Lung (tissue), 12 donors: Measurements from ENCODE around the gene GFRA3. TPM values are rescaled to one million over a fixed set of nuclear protein-coding genes. Genes with fewer than 3 reads are reported as not detected.
A peak's percentile ranks its signal among the peaks of the same experiment; 100 is the strongest.

ENCODE experiments used
- ATAC-seq: fragments of 200-7000 bp; cut with Tn5 transposase; one replicate; pipeline ENCODE4 v1.9.1; 2020; ENCODE audit warnings: moderate number of reproducible peaks; ENCODE audit not compliant: insufficient read depth, low FRiP score
- DNase-seq, 3 donors: peaks; one replicate each; pipeline ENCODE4 v3.0.0-alpha.2; 2013 to 2017
- H3K27ac ChIP-seq, 2 donors: one replicate each; pipeline ENCODE4 v1.5.1; 2013; ENCODE audit warnings: mild to moderate bottlenecking in 2 of 2, moderate library complexity in 2 of 2, control low read depth in 1 of 2, inconsistent platforms in 1 of 2, low read depth in 1 of 2, low read length in 1 of 2
- H3K27me3 ChIP-seq, 3 donors: one replicate each; pipeline ENCODE4 v1.5.1; 2013; ENCODE audit warnings: low read length in 2 of 3; ENCODE audit not compliant: control insufficient read depth in 3 of 3, insufficient read depth in 3 of 3
- H3K36me3 ChIP-seq, 4 donors: one replicate each; pipeline ENCODE4 v1.5.1; 2013; ENCODE audit warnings: low read length in 4 of 4, mild to moderate bottlenecking in 1 of 4, moderate library complexity in 1 of 4; ENCODE audit not compliant: control insufficient read depth in 4 of 4, insufficient read depth in 4 of 4
- H3K4me1 ChIP-seq, 5 donors: one replicate each; pipeline ENCODE4 v1.5.1; 2013; ENCODE audit warnings: low read length in 5 of 5, mild to moderate bottlenecking in 2 of 5, moderate library complexity in 1 of 5; ENCODE audit not compliant: control insufficient read depth in 5 of 5, insufficient read depth in 5 of 5
- H3K4me3 ChIP-seq: one replicate; pipeline ENCODE4 v1.5.1; 2013; ENCODE audit warnings: mild to moderate bottlenecking, control low read depth, moderate library complexity
- H3K9ac ChIP-seq, 2 donors: one replicate each; pipeline ENCODE4 v1.5.1; 2013; ENCODE audit warnings: low read length in 2 of 2, control low read depth in 1 of 2; ENCODE audit not compliant: insufficient read depth in 1 of 2
- H3K9me3 ChIP-seq, 4 donors: one replicate each; pipeline ENCODE4 v1.5.1; 2013; ENCODE audit warnings: low read length in 3 of 4, mild to moderate bottlenecking in 1 of 4, moderate library complexity in 1 of 4; ENCODE audit not compliant: control insufficient read depth in 4 of 4, insufficient read depth in 3 of 4
- CTCF ChIP-seq: IDR thresholded peaks from 2 replicates; pipeline ENCODE4 v1.5.1; 2012; ENCODE audit warnings: mild to moderate bottlenecking; ENCODE audit errors: control extremely low read depth, extremely low read depth
- whole genome bisulfite sequencing, 2 donors: extraction: QIAGEN DNeasy Blood & Tissue Kit; methylation state at CpG; one replicate each; pipeline ENCODE4 v1.1.7; 2013; 5-methylcytosine and 5-hydroxymethylcytosine counted together
- polyA plus RNA-seq, 2 donors: library from polyadenylated mRNA; stranded (reverse); fragments of 200-250 nt; gene quantifications; one replicate each; pipeline ENCODE4 v1.2.1, GENCODE V29; 2013
- total RNA-seq, 2 donors: library from RNA; depleted of rRNA in 1 of 2; stranded (reverse); fragments of >200 nt in 1 of 2; gene quantifications; one replicate each; pipeline ENCODE4 v1.2.1, GENCODE V29; 2014 to 2021
- donor health status: control.
- donor health status: control.
- donor health status: Bipolar disorder and iron deficiency.
- donor health status: healthy.
- donor health status: DM: yes; HTN: yes; CAD: no.

Gene GFRA3
- total and polyA plus RNA-seq, 4 donors: 0.11 to 0.57 (median 0.18) TPM; not detected in 1

- Histone ChIP-seq H3K9ac (no peak overlapping the region), H3K27me3 (no peaks in the 10 kb centered on the region), H3K9me3 (no peaks in the 10 kb centered on the region), H3K4me3 (no peak overlapping the region), H3K27ac (no peak overlapping the region), H3K36me3 (peaks cover 0 to 12% (median 1%) of the 10 kb centered on the region in 4 donors), H3K4me1 (no peaks in the 10 kb centered on the region)
- 63 to 74% methylated on average over 7 of the region's 7 CpGs for WGBS, 2 donors
- TF ChIP-seq CTCF: peak; percentile 36
- ATAC-seq (no peak), DNase-seq (peak; percentile 65 to 79 (median 65))
Measured at GRCh38 chr5:138282920-138283742, 8.7 kb upstream of the GFRA3 start.

GRCh38 chr5:138280915-138281314 is 6.5 kb upstream of the GFRA3 start:
- DNase-seq (no peak), ATAC-seq (no peak)
- H3K36me3 ChIP-seq: peaks cover 0 to 3% (median 0%) of the 10 kb centered on the region in 4 donors
- H3K27ac ChIP-seq: no peak overlapping the region
- no peak overlapping the region for H3K4me3 ChIP-seq
- no peak overlapping the region for H3K9ac ChIP-seq
- no peak for TF ChIP-seq CTCF
- peaks cover 0 to 10% (median 0%) of the 10 kb centered on the region in 5 donors for H3K4me1 ChIP-seq
- H3K9me3 ChIP-seq: no peaks in the 10 kb centered on the region
- no peaks in the 10 kb centered on the region for H3K27me3 ChIP-seq

GRCh38 chr5:138276402-138277054 is 2.1 kb upstream of the GFRA3 start:
- peaks cover 0 to 2% (median 0%) of the 10 kb centered on the region in 4 donors for H3K9me3 ChIP-seq
- ATAC-seq (no peak), DNase-seq (no peak)
- H3K9ac ChIP-seq: no peak overlapping the region
- TF ChIP-seq CTCF: no peak
- H3K27me3 ChIP-seq: peaks cover 2 to 7% (median 3%) of the 10 kb centered on the region in 3 donors
- no peaks in the 10 kb centered on the region for H3K36me3 ChIP-seq
- H3K4me3 ChIP-seq: no peak overlapping the region
- H3K4me1 ChIP-seq: peaks cover 0 to 22% (median 8%) of the 10 kb centered on the region in 5 donors
- 69 to 87% methylated on average over 2 of the region's 2 CpGs for WGBS, 2 donors
- no peak overlapping the region for H3K27ac ChIP-seq
